GM23338 (cell line): ENCODE results near the gene WDR33. TPM values are rescaled to one million over a fixed set of nuclear protein-coding genes. Genes with fewer than 3 reads are reported as not detected.

Experiments
- ATAC-seq: fragments of 200-7000 bp; cut with Tn5 transposase; 3 replicates; pipeline ENCODE4 v1.9.1; 2020
- DNase-seq: peaks from one replicate; pipeline ENCODE4 v3.0.0-alpha.2; 2015; ENCODE audit warnings: low spot score
- H2AFZ ChIP-seq: fragments of 200-600 bp; sonication (generic); 2 replicates; pipeline ENCODE4 v1.8.0; 2016; ENCODE audit warnings: antibody characterized with exemption, mild to moderate bottlenecking, moderate library complexity
- H3F3A ChIP-seq: fragments of 200-600 bp; sonication (generic); replicated peaks from 2 replicates; pipeline ENCODE4 v1.8.0; 2017; ENCODE audit warnings: antibody characterized with exemption, mixed run types, low read depth
- H3K27ac ChIP-seq: fragments of 200-600 bp; sonication (generic); 2 replicates; pipeline ENCODE4 v1.6.1; 2016; ENCODE audit warnings: low read depth
- H3K27me3 ChIP-seq: fragments of 200-600 bp; sonication (generic); 2 replicates; pipeline ENCODE4 v1.8.0; 2016; ENCODE audit warnings: mild to moderate bottlenecking, mixed run types, moderate library complexity; ENCODE audit not compliant: insufficient read depth
- H3K36me3 ChIP-seq: fragments of 200-600 bp; sonication (generic); 2 replicates; pipeline ENCODE4 v1.8.0; 2016; ENCODE audit warnings: mild to moderate bottlenecking; ENCODE audit not compliant: insufficient read depth
- H3K4me1 ChIP-seq: fragments of 200-600 bp; sonication (generic); 2 replicates; pipeline ENCODE4 v1.8.0; 2016; ENCODE audit warnings: mild to moderate bottlenecking, moderate library complexity; ENCODE audit not compliant: insufficient read depth
- H3K4me2 ChIP-seq: fragments of 200-600 bp; sonication (generic); 2 replicates; pipeline ENCODE4 v1.7.1; 2017; ENCODE audit warnings: mixed run types
- H3K4me3 ChIP-seq: fragments of 200-600 bp; sonication (generic); 2 replicates; pipeline ENCODE4 v1.6.1; 2016; ENCODE audit warnings: mixed run types
- H3K79me2 ChIP-seq: fragments of 200-600 bp; sonication (generic); replicated peaks from 2 replicates; pipeline ENCODE4 v1.8.0; 2017; ENCODE audit warnings: mild to moderate bottlenecking; ENCODE audit not compliant: insufficient read depth
- H3K9me2 ChIP-seq: fragments of 200-600 bp; sonication (generic); 2 replicates; pipeline ENCODE4 v1.8.0; 2017; ENCODE audit not compliant: insufficient read depth
- H4K20me1 ChIP-seq: fragments of 200-600 bp; sonication (generic); replicated peaks from 2 replicates; pipeline ENCODE4 v1.8.0; 2017; ENCODE audit warnings: mild to moderate bottlenecking; ENCODE audit not compliant: insufficient read depth
- H3K27ac Mint-ChIP-seq: 2 replicates; pipeline ENCODE4 v1.8.0; 2020; ENCODE audit warnings: inconsistent platforms, mild to moderate bottlenecking, moderate library complexity, mixed read lengths
- H3K27me3 Mint-ChIP-seq: 3 replicates; pipeline ENCODE4 v1.8.0; 2022; ENCODE audit warnings: low read depth, mild to moderate bottlenecking, moderate library complexity, mixed read lengths, inconsistent platforms; ENCODE audit not compliant: insufficient read depth, poor library complexity
- H3K36me3 Mint-ChIP-seq: 3 replicates; pipeline ENCODE4 v1.8.0; 2021; ENCODE audit warnings: low read depth, mild to moderate bottlenecking, inconsistent platforms, moderate library complexity, mixed read lengths
- H3K4me1 Mint-ChIP-seq: 3 replicates; pipeline ENCODE4 v1.8.0; 2020; ENCODE audit warnings: mild to moderate bottlenecking, inconsistent platforms, mixed read lengths
- H3K4me3 Mint-ChIP-seq: 3 replicates; pipeline ENCODE4 v1.8.0; 2021; ENCODE audit warnings: moderate library complexity, mild to moderate bottlenecking, inconsistent platforms, mixed read lengths
- H3K9me3 Mint-ChIP-seq: 3 replicates; pipeline ENCODE4 v1.8.0; 2020; ENCODE audit warnings: moderate library complexity, mild to moderate bottlenecking, inconsistent platforms, mixed read lengths
- CREB1 ChIP-seq: fragments of 250-450 bp; sonication (Bioruptor Pico); IDR thresholded peaks from 2 replicates; pipeline ENCODE4 v1.5.0; 2020; ENCODE audit warnings: low read depth, mild to moderate bottlenecking, moderate library complexity
- ETS1 ChIP-seq: IDR thresholded peaks from 2 replicates; pipeline ENCODE4 v1.6.1; 2016; ENCODE audit warnings: antibody characterized with exemption
- EZH2phosphoT487 ChIP-seq: fragments of 200-600 bp; sonication (generic); IDR thresholded peaks from one replicate; pipeline ENCODE4 v1.8.1; 2018; ENCODE audit warnings: antibody characterized with exemption; ENCODE audit not compliant: unreplicated experiment
- JUNB ChIP-seq: IDR thresholded peaks from one replicate; pipeline ENCODE4 v1.6.1; 2016; ENCODE audit warnings: antibody characterized with exemption; ENCODE audit not compliant: unreplicated experiment
- POLR2AphosphoS5 ChIP-seq: IDR thresholded peaks from 2 replicates; pipeline ENCODE4 v1.6.1; 2016; ENCODE audit warnings: antibody characterized with exemption, low read depth
- REST ChIP-seq: IDR thresholded peaks from one replicate; pipeline ENCODE4 v1.6.1; 2018; ENCODE audit warnings: antibody characterized with exemption; ENCODE audit not compliant: unreplicated experiment
- ZNF331 ChIP-seq: fragments of 250-450 bp; sonication (Bioruptor Pico); IDR thresholded peaks from 2 replicates; pipeline ENCODE4 v1.5.0; 2020; ENCODE audit warnings: low read depth, mild to moderate bottlenecking, moderate library complexity
- ZNF462 ChIP-seq: fragments of 250-450 bp; sonication (Bioruptor Pico); IDR thresholded peaks from 2 replicates; pipeline ENCODE4 v1.5.0; 2020; ENCODE audit warnings: mild to moderate bottlenecking, moderate library complexity
- polyA plus RNA-seq: library from polyadenylated mRNA; unstranded; fragments of >200 nt; fragmentation: Nextera tagmentation; extraction: Ambion mirVana; gene quantifications from 2 replicates; pipeline ENCODE4 v1.2.1, GENCODE V29; 2016
- total RNA-seq: library from RNA; depleted of rRNA; stranded (reverse); fragments of >200 nt; shearing (Covaris generic); gene quantifications from 2 replicates; pipeline ENCODE4 v1.2.3, GENCODE V29; 2014

Gene WDR33
- total and polyA plus RNA-seq, 2 experiments from 2014 or later, result 37.2 to 54.7 TPM

- no peak for TF ChIP-seq ZNF462 (CRISPR knock-in tag)
Measured at GRCh38 chr2:127841466-127842178, 30.7 kb upstream of the WDR33 start (continued).

GRCh38 chr2:127840893-127841292, 29.9 kb upstream of the WDR33 start:
- Mint-ChIP-seq H3K4me3 (no peak overlapping the region), H3K4me1 (no peaks in the 10 kb centered on the region; the same call in 2 of the 3 replicates), H3K9me3 (no peaks in the 10 kb centered on the region), H3K27ac (no peak overlapping the region), H3K27me3 (peaks cover 7% of the 10 kb centered on the region), H3K36me3 (peaks cover 13% of the 10 kb centered on the region)
- Histone ChIP-seq H3K79me2 (no peaks in the 10 kb centered on the region), H3K36me3 (peaks cover 3% of the 10 kb centered on the region), H3K4me2 (no peak overlapping the region), H3K27me3 (no peaks in the 10 kb centered on the region), H3K9me2 (no peaks in the 10 kb centered on the region), H2AFZ (no peak overlapping the region), H3F3A (peaks cover 6% of the 10 kb centered on the region; the same call in 1 of the 2 replicates), H4K20me1 (peaks cover 11% of the 10 kb centered on the region; the same call in 1 of the 2 replicates), H3K4me3 (no peak overlapping the region), H3K4me1 (no peaks in the 10 kb centered on the region), H3K27ac (no peak overlapping the region)
- no peak for TF ChIP-seq JUNB
- no peak for ATAC-seq
- DNase-seq, result no peak

GRCh38 chr2:127834951-127835350, 24.0 kb upstream of the WDR33 start:
- Histone ChIP-seq H3K4me1 (peaks cover 8% of the 10 kb centered on the region; the same call in 1 of the 2 replicates), H3F3A (no peaks in the 10 kb centered on the region), H3K4me3 (no peak overlapping the region), H3K9me2 (no peaks in the 10 kb centered on the region), H3K36me3 (no peaks in the 10 kb centered on the region; the same call in 1 of the 2 replicates), H3K79me2 (no peaks in the 10 kb centered on the region), H3K27me3 (no peaks in the 10 kb centered on the region), H2AFZ (no peak overlapping the region), H3K27ac (no peak overlapping the region), H3K4me2 (no peak overlapping the region), H4K20me1 (no peaks in the 10 kb centered on the region)
- Mint-ChIP-seq H3K4me3 (no peak overlapping the region), H3K4me1 (peaks cover 6% of the 10 kb centered on the region), H3K27ac (no peak overlapping the region), H3K9me3 (0 out of 3 replicates have a peak, but pooled peaks cover under 1% of the 10 kb centered on the region), H3K36me3 (no peaks in the 10 kb centered on the region), H3K27me3 (peaks cover 4% of the 10 kb centered on the region)
- DNase-seq (no peak), ATAC-seq (no peak)
- TF ChIP-seq POLR2AphosphoS5 (no peak), ZNF331 (no peak), REST (no peak), CREB1 (CRISPR knock-in tag) (no peak), EZH2phosphoT487 (no peak), ETS1 (no peak)
